Mesodermal cell (in vitro differentiated cells): Measurements from ENCODE around the gene F2. TPM values are rescaled to one million over a fixed set of nuclear protein-coding genes. Genes with fewer than 3 reads are reported as not detected.
"Not testable (repeated sequence)": the region's sequence is repeated elsewhere in the genome, so short reads cannot be mapped to it uniquely, and the experiment has no call there.

Source experiments
- H3K27ac ChIP-seq: 2 replicates; pipeline ENCODE4 v1.7.0; 2013; ENCODE audit warnings: mild to moderate bottlenecking, low read depth, low read length, moderate library complexity; ENCODE audit not compliant: severe bottlenecking
- H3K36me3 ChIP-seq: 2 replicates; pipeline ENCODE4 v1.7.1; 2013; ENCODE audit warnings: mild to moderate bottlenecking, low read length, moderate library complexity; ENCODE audit not compliant: control insufficient read depth, insufficient read depth
- H3K4me1 ChIP-seq: one replicate; pipeline ENCODE4 v1.7.1; 2013; ENCODE audit warnings: mild to moderate bottlenecking, low read length; ENCODE audit not compliant: insufficient read depth, control insufficient read depth, poor library complexity, severe bottlenecking
- H3K4me3 ChIP-seq: 2 replicates; pipeline ENCODE4 v1.7.0; 2013; ENCODE audit warnings: low read length, control low read depth, mild to moderate bottlenecking; ENCODE audit not compliant: insufficient read depth, poor library complexity, severe bottlenecking; ENCODE audit errors: extremely low read depth
- H3K9me3 ChIP-seq: 2 replicates; pipeline ENCODE4 v1.7.1; 2013; ENCODE audit warnings: mild to moderate bottlenecking, low read length, moderate library complexity; ENCODE audit not compliant: control insufficient read depth
- WGBS, 2 experiments: methylation state at CpG; one replicate each; pipeline ENCODE4 v1.1.5; 2013; ENCODE audit warnings: missing lambda C conversion rate in 2 of 2; ENCODE audit not compliant: insufficient coverage in 2 of 2; 5-methylcytosine and 5-hydroxymethylcytosine counted together
- polyA plus RNA-seq, 2 experiments: library from polyadenylated mRNA; stranded (reverse); fragments of 50-300 nt; gene quantifications; one replicate each; pipeline ENCODE4 v1.2.3, GENCODE V29; 2013

F2 gene
- not detected for polyA plus RNA-seq (2013, experiment 1 of 2)
- not detected for polyA plus RNA-seq (2013, experiment 2 of 2)

- no peaks in the 10 kb centered on the region for H3K36me3 ChIP-seq
- no peak within 1 kb of the TSS for H3K4me3 ChIP-seq
- H3K9me3 ChIP-seq: no peaks in the 10 kb centered on the region
- H3K27ac ChIP-seq: no peak within 1 kb of the TSS
- 100% methylated on average over 2 to 4 of the region's 7 CpGs for WGBS, 2 experiments
- H3K4me1 ChIP-seq: peaks cover 15% of the 10 kb centered on the region
Measured at GRCh38 chr11:46719048-46719542, at the start of gene F2. Gene F2, plus strand, starts transcription at chr11:46719213. Its CDS starts 23 bp downstream, at chr11:46719236.

- no peaks in the 10 kb centered on the region for H3K9me3 ChIP-seq
- peaks cover 20% of the 10 kb centered on the region for H3K4me1 ChIP-seq
- H3K36me3 ChIP-seq: peaks cover 94% of the 10 kb centered on the region
- 91 to 100% methylated on average over 1 to 3 of the region's 3 CpGs for WGBS, 2 experiments
- H3K27ac ChIP-seq: no peak overlapping the region
- no peak overlapping the region for H3K4me3 ChIP-seq
Measured at GRCh38 chr11:46669711-46670139, 49.3 kb upstream of the F2 start.

- H3K4me1 ChIP-seq: peaks cover 21% of the 10 kb centered on the region
- H3K4me3 ChIP-seq, H3K9me3 ChIP-seq, H3K27ac ChIP-seq: not testable (repeated sequence)
- WGBS, 2 experiments: 100% methylated on average over 2 of the region's 3 CpGs; no CpG with 5 or more reads in 1 of the 2 experiments
- peaks cover 86% of the 10 kb centered on the region for H3K36me3 ChIP-seq
Measured at GRCh38 chr11:46670521-46670920, 48.5 kb upstream of the F2 start.

DNA sequence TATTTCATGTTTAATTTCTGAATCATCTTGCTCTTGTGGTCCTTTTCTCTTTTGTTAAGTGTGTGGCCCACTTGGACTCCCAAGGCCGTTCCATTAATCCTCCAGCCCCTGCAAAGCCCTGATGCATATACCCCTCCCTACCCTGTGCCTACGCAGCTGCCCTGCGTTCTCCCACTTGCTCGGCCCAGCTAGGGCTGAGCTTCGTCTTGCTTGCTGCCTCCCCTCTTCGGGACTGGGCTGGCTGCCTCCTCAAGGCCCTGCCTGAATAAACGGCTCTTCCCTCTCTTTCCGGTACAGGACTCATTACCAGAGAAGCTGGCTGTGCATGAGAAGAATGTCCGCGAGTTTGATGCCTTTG lies 47.1 kb upstream of the F2 start:
- WGBS, 2 experiments: 95% methylated on average over 8 to 10 of the region's 10 CpGs
- H3K4me1 ChIP-seq: peaks cover 26% of the 10 kb centered on the region
- no peak overlapping the region for H3K27ac ChIP-seq
- no peaks in the 10 kb centered on the region for H3K9me3 ChIP-seq
- H3K36me3 ChIP-seq: peaks cover 82% of the 10 kb centered on the region
- H3K4me3 ChIP-seq: no peak overlapping the region

DNA sequence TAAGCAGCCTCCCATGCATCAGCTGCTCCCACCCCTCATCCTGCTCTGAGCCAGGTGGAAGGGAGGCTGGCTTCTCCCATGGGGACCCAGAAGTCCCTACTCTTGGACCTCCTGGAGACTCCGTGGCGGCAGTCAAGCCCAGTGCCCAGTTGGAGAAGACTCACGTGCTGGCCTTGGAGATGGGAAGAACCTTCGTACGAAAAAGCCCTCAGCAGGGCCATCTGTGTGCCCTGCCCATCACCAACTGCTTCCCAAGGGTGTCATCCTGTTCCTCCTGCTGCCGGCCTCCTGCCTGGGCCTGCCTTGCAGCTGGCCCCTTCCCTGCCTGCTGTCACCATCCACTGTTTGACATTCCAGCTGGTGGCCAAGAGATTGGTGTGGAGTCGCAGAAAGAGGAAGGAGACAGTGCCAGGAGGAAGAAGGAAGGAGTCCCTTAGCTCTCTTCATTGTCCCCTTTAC lies 46.6 kb upstream of the F2 start:
- Histone ChIP-seq H3K4me1 (peaks cover 26% of the 10 kb centered on the region), H3K4me3 (no peak overlapping the region), H3K36me3 (peaks cover 82% of the 10 kb centered on the region), H3K9me3 (no peaks in the 10 kb centered on the region), H3K27ac (no peak overlapping the region)
- 98 to 99% methylated on average over 6 of the region's 7 CpGs for WGBS, 2 experiments

DNA sequence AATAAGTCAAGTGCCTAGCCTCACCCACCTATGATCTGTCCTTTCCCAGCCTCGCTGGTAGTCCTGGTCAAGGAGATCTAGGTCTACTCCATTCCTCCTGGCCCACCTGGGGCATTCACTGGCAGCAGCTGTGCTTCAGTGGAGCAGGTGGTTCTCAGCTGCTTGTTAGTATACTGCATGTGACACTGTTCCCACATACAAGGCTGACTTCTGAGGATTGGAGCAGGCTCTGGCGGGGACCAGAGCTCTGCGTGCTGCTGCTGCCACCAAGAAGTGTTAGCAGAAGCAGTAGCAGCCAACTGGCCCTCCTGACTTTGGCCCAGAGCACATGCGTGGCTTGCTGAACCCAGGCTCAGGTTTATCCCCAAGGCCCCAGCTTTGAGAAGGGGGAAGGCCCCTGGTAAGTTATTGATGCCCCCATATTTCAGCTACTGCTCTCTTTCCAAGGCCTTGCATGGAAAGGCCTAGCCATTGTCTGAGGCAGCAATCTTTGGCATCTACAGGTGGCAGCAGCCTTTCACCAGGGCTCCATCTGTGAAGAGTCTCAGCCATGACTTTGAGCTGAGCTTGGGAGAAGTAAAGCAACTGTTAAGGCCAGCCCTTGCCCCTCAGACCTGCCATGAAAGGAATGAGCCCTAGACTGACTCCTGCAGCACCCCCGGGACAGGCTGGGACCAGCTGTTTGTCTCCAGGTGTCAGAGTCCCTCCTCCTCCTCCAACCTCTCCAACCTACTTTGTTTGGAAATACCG lies 45.1 kb upstream of the F2 start:
- Histone ChIP-seq H3K27ac (peak overlapping the region; percentile 83), H3K4me1 (peaks cover 36% of the 10 kb centered on the region)
- 96% methylated on average over 5 of the region's 6 CpGs for WGBS, 2 experiments

GRCh38 chr11:46674463-46675287 lies 44.3 kb upstream of the F2 start:
- no peak overlapping the region for H3K4me3 ChIP-seq
- peaks cover 36% of the 10 kb centered on the region for H3K4me1 ChIP-seq
- 22 to 25% methylated on average over 6 to 7 of the region's 12 CpGs for WGBS, 2 experiments
- H3K9me3 ChIP-seq: no peaks in the 10 kb centered on the region
- peak overlapping the region; percentile 83 for H3K27ac ChIP-seq
- peaks cover 72% of the 10 kb centered on the region for H3K36me3 ChIP-seq

More for the DNA sequence above, 45.1 kb upstream of the F2 start:
- H3K9me3 ChIP-seq: no peaks in the 10 kb centered on the region
- H3K36me3 ChIP-seq: peaks cover 72% of the 10 kb centered on the region
- no peak overlapping the region for H3K4me3 ChIP-seq

DNA sequence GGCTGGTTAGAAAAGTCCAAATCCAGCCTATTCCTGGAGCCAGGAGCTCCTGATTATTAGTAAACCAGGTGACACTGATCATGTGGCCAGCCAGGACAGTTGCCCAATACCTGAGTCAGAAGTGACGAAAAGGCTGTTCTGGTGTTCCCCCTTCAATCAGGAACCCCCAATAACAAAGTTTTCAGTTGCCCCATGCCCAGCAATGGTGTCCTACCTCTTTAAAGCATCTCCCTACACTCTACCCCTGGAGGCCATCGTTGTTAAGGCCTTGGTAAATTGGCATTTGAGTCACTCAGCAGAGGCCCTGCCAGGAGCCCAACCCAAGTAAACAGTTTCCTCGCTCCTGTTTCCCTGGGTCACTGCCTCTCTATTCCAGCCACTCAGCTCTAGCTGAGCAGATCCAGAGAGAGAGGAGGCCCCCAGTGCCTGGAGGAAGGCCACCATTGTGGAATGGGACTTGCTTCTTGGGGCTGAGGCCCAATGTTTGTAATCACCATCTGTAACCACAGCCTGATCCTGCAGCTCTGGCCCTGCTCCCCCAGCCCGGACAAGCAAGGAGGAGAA lies 43.6 kb upstream of the F2 start:
- no peaks in the 10 kb centered on the region for H3K9me3 ChIP-seq
- peaks cover 36% of the 10 kb centered on the region for H3K4me1 ChIP-seq
- H3K27ac ChIP-seq: peak overlapping the region; percentile 83
- peaks cover 72% of the 10 kb centered on the region for H3K36me3 ChIP-seq
- 84 to 91% methylated on average over 3 to 4 of the region's 4 CpGs for WGBS, 2 experiments
- H3K4me3 ChIP-seq: no peak overlapping the region

GRCh38 chr11:46675949-46676348 lies 43.1 kb upstream of the F2 start:
- Histone ChIP-seq H3K4me3 (no peak overlapping the region), H3K4me1 (peaks cover 36% of the 10 kb centered on the region), H3K27ac (peak overlapping the region; percentile 83), H3K9me3 (no peaks in the 10 kb centered on the region), H3K36me3 (peaks cover 73% of the 10 kb centered on the region)
- 92 to 95% methylated on average over 3 to 4 of the region's 7 CpGs for WGBS, 2 experiments

GRCh38 chr11:46676436-46677158 lies 42.4 kb upstream of the F2 start:
- peaks cover 72% of the 10 kb centered on the region for H3K36me3 ChIP-seq
- 95 to 98% methylated on average over 12 of the region's 15 CpGs for WGBS, 2 experiments

More at GRCh38 chr11:46676436-46677158, 42.4 kb upstream of the F2 start:
- Histone ChIP-seq H3K9me3 (no peaks in the 10 kb centered on the region), H3K4me1 (peaks cover 36% of the 10 kb centered on the region), H3K27ac (no peak overlapping the region), H3K4me3 (no peak overlapping the region)
